T-helper 1 cell (primary cell): Measurements from ENCODE around the gene ALDH1L2.
"Not testable (repeated sequence)": the region's sequence is repeated elsewhere in the genome, so short reads cannot be mapped to it uniquely, and the experiment has no call there.

Source experiments
- DNase-seq, 5 donors: peaks; one replicate each; pipeline ENCODE4 v3.0.0-alpha.2; 2012 to 2020

ALDH1L2 gene

GRCh38 chr12:105030820-105031807 is 53.1 kb downstream of the ALDH1L2 start:
- DNase-seq = peak in 1 of 5 donors; percentile 27

GRCh38 chr12:105026411-105026810 is 57.8 kb downstream of the ALDH1L2 start:
- no peak for DNase-seq

GRCh38 chr12:105025890-105026289 is 58.4 kb downstream of the ALDH1L2 start:
- no peak for DNase-seq

- no peak for DNase-seq
Measured at GRCh38 chr12:105024928-105025327, 59.3 kb downstream of the ALDH1L2 start.

- DNase-seq = no peak
Measured at GRCh38 chr12:105020241-105020962, 63.9 kb downstream of the ALDH1L2 start.

- DNase-seq = no peak
Measured at GRCh38 chr12:105018776-105019175, 65.5 kb downstream of the ALDH1L2 start.

GRCh38 chr12:105018012-105018411 is 66.2 kb downstream of the ALDH1L2 start:
- no peak for DNase-seq

- no peak for DNase-seq
Measured at GRCh38 chr12:105015543-105015942, 68.7 kb downstream of the ALDH1L2 start.

- DNase-seq = no peak
Measured at GRCh38 chr12:105014603-105015002, 69.7 kb downstream of the ALDH1L2 start.

- no peak for DNase-seq
Measured at GRCh38 chr12:105013892-105014291, 70.4 kb downstream of the ALDH1L2 start.

- DNase-seq = no peak
Measured at GRCh38 chr12:105001476-105001875, 82.8 kb downstream of the ALDH1L2 start.

- DNase-seq = no peak
Measured at GRCh38 chr12:104999347-104999685, 84.9 kb downstream of the ALDH1L2 start.

GRCh38 chr12:104998423-104999346 is 85.6 kb downstream of the ALDH1L2 start:
- no peak for DNase-seq

GRCh38 chr12:104997541-104997940 is 86.7 kb downstream of the ALDH1L2 start:
- DNase-seq = no peak

- no peak for DNase-seq
Measured at GRCh38 chr12:104994336-104994735, 89.9 kb downstream of the ALDH1L2 start.

GRCh38 chr12:104991565-104992128 is 92.6 kb downstream of the ALDH1L2 start:
- no peak for DNase-seq

GRCh38 chr12:104990950-104991349 is 93.3 kb downstream of the ALDH1L2 start:
- DNase-seq = no peak

GRCh38 chr12:104986022-104986941 is 98.0 kb downstream of the ALDH1L2 start, which contains the start of gene NOPCHAP1:
NOPCHAP1 (plus strand) TSS chr12:104986316; CDS start chr12:104986353, 37 bp downstream.
- DNase-seq = peak; percentile 64 to 84 (median 75)

- DNase-seq = no peak
Measured at GRCh38 chr12:104985206-104985605, 99.1 kb downstream of the ALDH1L2 start.

- not testable (repeated sequence) for DNase-seq
Measured at GRCh38 chr12:104977688-104978087, 106.6 kb downstream of the ALDH1L2 start.

- DNase-seq = no peak
Measured at GRCh38 chr12:104976703-104977102, 107.6 kb downstream of the ALDH1L2 start.
